ENCODE results near the gene KATNAL1. TPM values are rescaled to one million over a fixed set of nuclear protein-coding genes. Genes with fewer than 3 reads are reported as not detected.

The KATNAL1 gene
- total and polyA plus RNA-seq, 10 of the 15 experiments (the other 5 are each of a cell fraction or from before 2014, with no cell fraction given), result 6.5 to 18.7 (median 11.7) TPM

DNA sequence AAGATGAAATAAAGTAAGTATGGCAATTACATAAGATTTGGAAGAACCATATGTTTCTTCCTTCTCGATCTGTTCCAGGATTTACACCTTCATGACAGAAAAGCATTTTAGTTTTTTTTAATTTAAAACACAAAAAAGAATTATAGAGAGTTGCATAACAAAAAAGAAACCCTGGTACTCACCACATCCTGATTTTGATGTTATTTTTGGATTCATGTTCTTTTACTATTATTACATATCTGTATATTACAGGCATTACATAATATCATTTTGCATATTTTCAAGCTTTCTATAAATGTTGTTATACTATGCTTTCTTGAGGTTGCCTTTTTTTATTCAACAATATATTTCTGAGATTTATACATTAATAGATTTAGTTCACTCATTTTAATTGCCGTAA is 6.7 kb upstream of the KATNAL1 start (continued):
- TF ChIP-seq JUNB (IDR thresholded peaks at IDR 0.05), result peak; percentile 44
- TF ChIP-seq POLR2AphosphoS5 (IDR thresholded peaks at IDR 0.05; ENCODE audit: low read length), result no peak
- TF ChIP-seq NFIC (IDR thresholded peaks at IDR 0.05; ENCODE audit: low read depth, low read length), result peak; percentile 77; the same call in 1 of the 2 replicates
- no peak for TF ChIP-seq MYB (IDR thresholded peaks at IDR 0.05; ENCODE audit: borderline replicate concordance, low read depth, low read length)
- TF ChIP-seq MEF2B (IDR thresholded peaks at IDR 0.05; ENCODE audit: partially characterized antibody, poor library complexity, severe bottlenecking), result peak; percentile 41
- TF ChIP-seq, protein P1, sequence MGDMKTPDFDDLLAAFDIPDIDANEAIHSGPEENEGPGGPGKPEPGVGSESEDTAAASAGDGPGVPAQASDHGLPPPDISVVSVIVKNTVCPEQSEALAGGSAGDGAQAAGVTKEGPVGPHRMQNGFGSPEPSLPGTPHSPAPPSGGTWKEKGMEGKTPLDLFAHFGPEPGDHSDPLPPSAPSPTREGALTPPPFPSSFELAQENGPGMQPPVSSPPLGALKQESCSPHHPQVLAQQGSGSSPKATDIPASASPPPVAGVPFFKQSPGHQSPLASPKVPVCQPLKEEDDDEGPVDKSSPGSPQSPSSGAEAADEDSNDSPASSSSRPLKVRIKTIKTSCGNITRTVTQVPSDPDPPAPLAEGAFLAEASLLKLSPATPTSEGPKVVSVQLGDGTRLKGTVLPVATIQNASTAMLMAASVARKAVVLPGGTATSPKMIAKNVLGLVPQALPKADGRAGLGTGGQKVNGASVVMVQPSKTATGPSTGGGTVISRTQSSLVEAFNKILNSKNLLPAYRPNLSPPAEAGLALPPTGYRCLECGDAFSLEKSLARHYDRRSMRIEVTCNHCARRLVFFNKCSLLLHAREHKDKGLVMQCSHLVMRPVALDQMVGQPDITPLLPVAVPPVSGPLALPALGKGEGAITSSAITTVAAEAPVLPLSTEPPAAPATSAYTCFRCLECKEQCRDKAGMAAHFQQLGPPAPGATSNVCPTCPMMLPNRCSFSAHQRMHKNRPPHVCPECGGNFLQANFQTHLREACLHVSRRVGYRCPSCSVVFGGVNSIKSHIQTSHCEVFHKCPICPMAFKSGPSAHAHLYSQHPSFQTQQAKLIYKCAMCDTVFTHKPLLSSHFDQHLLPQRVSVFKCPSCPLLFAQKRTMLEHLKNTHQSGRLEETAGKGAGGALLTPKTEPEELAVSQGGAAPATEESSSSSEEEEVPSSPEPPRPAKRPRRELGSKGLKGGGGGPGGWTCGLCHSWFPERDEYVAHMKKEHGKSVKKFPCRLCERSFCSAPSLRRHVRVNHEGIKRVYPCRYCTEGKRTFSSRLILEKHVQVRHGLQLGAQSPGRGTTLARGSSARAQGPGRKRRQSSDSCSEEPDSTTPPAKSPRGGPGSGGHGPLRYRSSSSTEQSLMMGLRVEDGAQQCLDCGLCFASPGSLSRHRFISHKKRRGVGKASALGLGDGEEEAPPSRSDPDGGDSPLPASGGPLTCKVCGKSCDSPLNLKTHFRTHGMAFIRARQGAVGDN (IDR thresholded peaks at IDR 0.05), result no peak

DNA sequence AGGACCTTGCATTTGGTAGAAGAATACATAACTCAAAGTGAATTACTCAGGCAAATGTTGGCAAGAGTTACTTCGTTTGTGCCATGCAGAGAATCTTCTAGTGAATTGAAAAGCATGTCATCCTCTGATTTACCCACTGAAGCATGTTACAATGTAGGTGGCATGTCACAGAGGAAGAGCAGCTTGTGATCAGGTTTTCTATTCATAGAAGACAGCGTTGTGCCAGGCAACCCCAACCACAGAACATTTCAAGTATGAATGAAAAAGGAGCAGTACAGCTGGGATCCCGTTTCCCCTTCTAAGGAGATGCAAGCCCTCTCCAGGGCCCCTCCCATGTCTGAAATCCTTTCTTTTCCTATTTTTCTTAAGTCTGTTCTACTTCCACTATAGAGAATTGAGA is 6.0 kb upstream of the KATNAL1 start:
- ChIA-PET POLR2A (interaction anchor here (0.5 kb wide), 1 partner anchor 172 kb away, joined by 4 read pairs; no protein-coding TSS in a partner anchor), RAD21 (ENCODE audit: unreplicated experiment) (no interaction called here), SMC1A (ENCODE audit: uncharacterized antibody, unreplicated experiment) (interaction anchor here (1.7 kb wide), 1 partner anchor 119 kb away, joined by 3 read pairs; no protein-coding TSS in a partner anchor), CTCF (interaction anchor here (0.7 kb wide), 1 partner anchor 116 kb away, joined by 3 read pairs; no protein-coding TSS in a partner anchor)
- intact Hi-C loops (cut with micrococcal nuclease; ENCODE audit: unreplicated experiment) (no loop called here), in situ Hi-C loops (cut with MboI) (no loop called here)
- 2% methylated on average over 3 of the region's 3 CpGs for WGBS (ENCODE audit: insufficient coverage, insufficient replicate concordance, low lambda C conversion rate, missing lambda C conversion rate)
- Histone ChIP-seq H3K79me2 (ENCODE audit: control insufficient read depth, insufficient read depth, low read length) (no peaks in the 10 kb centered on the region), H3K27ac (ENCODE audit: control insufficient read depth, insufficient read depth) (no peak overlapping the region), H3K9me3 (replicated peaks; ENCODE audit: control insufficient read depth, insufficient read depth, low read length) (no peaks in the 10 kb centered on the region), H3K9ac (ENCODE audit: control insufficient read depth, insufficient read depth, low read length) (no peak overlapping the region), H3K4me2 (ENCODE audit: control insufficient read depth, insufficient read depth) (no peak overlapping the region), H3K27me3 (replicated peaks in 1 of 2; ENCODE audit: control insufficient read depth in 2 of 2, insufficient read depth in 2 of 2, low read length in 1 of 2) (no peaks in the 10 kb centered on the region), H3K36me3 (ENCODE audit: control insufficient read depth in 2 of 2, insufficient read depth in 2 of 2, low read length in 1 of 2) (no peaks in the 10 kb centered on the region), H2AFZ (ENCODE audit: control insufficient read depth, low read depth, low read length) (no peak overlapping the region), H3K4me1 (ENCODE audit: control insufficient read depth, insufficient read depth, low read length) (peaks cover 14% of the 10 kb centered on the region; the same call in 1 of the 2 replicates), H4K20me1 (ENCODE audit: control insufficient read depth, insufficient read depth) (no peaks in the 10 kb centered on the region), H3K4me3 (no peak overlapping the region)
- TF ChIP-seq ZNF384 (IDR thresholded peaks at IDR 0.05; ENCODE audit: borderline replicate concordance, low read depth, low read length) (no peak), RUNX3 (IDR thresholded peaks at IDR 0.05; ENCODE audit: low read length) (peak; percentile 45; the same call in 1 of the 2 replicates), YBX1 (IDR thresholded peaks at IDR 0.05) (no peak), FOXM1 (IDR thresholded peaks at IDR 0.05; ENCODE audit: low read depth, low read length) (peak; percentile 4; the same call in 1 of the 2 replicates), CHD1 (IDR thresholded peaks at IDR 0.05; ENCODE audit: low read depth, low read length) (no peak)
- no TSS peak for BruUV-seq (replicated peaks)
- FAIRE-seq (no peak), DNase-seq (ENCODE audit: low read depth, low spot score) (no peak), ATAC-seq (peak; percentile 61)
